Smooth muscle cell (in vitro differentiated cells): ENCODE data around the gene TTC3. TPM values are rescaled to one million over a fixed set of nuclear protein-coding genes. Genes with fewer than 3 reads are reported as not detected.
"Not testable (repeated sequence)": the region's sequence is repeated elsewhere in the genome, so short reads cannot be mapped to it uniquely, and the experiment has no call there.

Source experiments
- DNase-seq: peaks from one replicate; lab custom pipeline; 2025; ENCODE audit not compliant: unreplicated experiment; lab: John Stamatoyannopoulos, UW
- H2AFZ ChIP-seq: fragments of 200-600 bp; sonication (generic); 2 replicates; pipeline ENCODE4 v1.6.0; 2016; ENCODE audit warnings: antibody characterized with exemption, low read depth, mild to moderate bottlenecking
- H3F3A ChIP-seq: fragments of 200-600 bp; sonication (generic); 2 replicates; pipeline ENCODE4 v1.6.0; 2017; ENCODE audit warnings: antibody characterized with exemption, low read depth
- H3K27ac ChIP-seq: fragments of 200-600 bp; sonication (generic); 2 replicates; pipeline ENCODE4 v1.5.1; 2016; ENCODE audit warnings: low read depth, mild to moderate bottlenecking
- H3K27me3 ChIP-seq: fragments of 200-600 bp; sonication (generic); 2 replicates; pipeline ENCODE4 v1.6.1; 2016; ENCODE audit warnings: low read depth, mild to moderate bottlenecking
- H3K36me3 ChIP-seq: fragments of 200-600 bp; sonication (generic); 2 replicates; pipeline ENCODE4 v1.5.1; 2016; ENCODE audit warnings: low read depth
- H3K4me1 ChIP-seq: fragments of 200-600 bp; sonication (generic); 2 replicates; pipeline ENCODE4 v1.5.1; 2016; ENCODE audit warnings: low read depth
- H3K4me2 ChIP-seq: fragments of 200-600 bp; sonication (generic); 2 replicates; pipeline ENCODE4 v1.6.0; 2016; ENCODE audit warnings: mild to moderate bottlenecking
- H3K4me3 ChIP-seq: fragments of 200-600 bp; sonication (generic); 2 replicates; pipeline ENCODE4 v1.5.1; 2016; ENCODE audit warnings: mild to moderate bottlenecking
- H3K79me2 ChIP-seq: fragments of 200-600 bp; sonication (generic); 2 replicates; pipeline ENCODE4 v1.6.0; 2016; ENCODE audit warnings: low read depth, mild to moderate bottlenecking
- H3K9ac ChIP-seq: fragments of 200-600 bp; sonication (generic); 2 replicates; pipeline ENCODE4 v1.6.0; 2016; ENCODE audit warnings: low read depth
- H3K9me3 ChIP-seq: fragments of 200-600 bp; sonication (generic); replicated peaks from 2 replicates; pipeline ENCODE4 v1.5.1; 2016; ENCODE audit warnings: low read depth
- H4K20me1 ChIP-seq: fragments of 200-600 bp; sonication (generic); 2 replicates; pipeline ENCODE4 v1.6.0; 2016; ENCODE audit warnings: low read depth
- WGBS: methylation state at CpG from one replicate; pipeline ENCODE4 v1.1.7; 2016; ENCODE audit warnings: low lambda C conversion rate; 5-methylcytosine and 5-hydroxymethylcytosine counted together
- polyA plus RNA-seq: library from polyadenylated mRNA; unstranded; fragments of >200 nt; fragmentation: Nextera tagmentation; extraction: Ambion mirVana; gene quantifications from 2 replicates; pipeline ENCODE4 v1.2.1, GENCODE V29; 2016
- total RNA-seq: library from RNA; depleted of rRNA; stranded (reverse); fragments of >200 nt; gene quantifications from 2 replicates; pipeline ENCODE4 v1.2.3, GENCODE V29; 2014
- TF ChIP-seq, protein P1 (sequence below): fragments of 200-600 bp; sonication (generic); IDR thresholded peaks from 2 replicates; pipeline ENCODE4 v1.5.1; 2017; ENCODE audit warnings: borderline replicate concordance, mild to moderate bottlenecking, antibody characterized with exemption; ENCODE audit not compliant: insufficient read depth, poor library complexity, severe bottlenecking

TTC3 gene
- total and polyA plus RNA-seq, 2 experiments from 2014 or later: 193 to 224 TPM

DNA sequence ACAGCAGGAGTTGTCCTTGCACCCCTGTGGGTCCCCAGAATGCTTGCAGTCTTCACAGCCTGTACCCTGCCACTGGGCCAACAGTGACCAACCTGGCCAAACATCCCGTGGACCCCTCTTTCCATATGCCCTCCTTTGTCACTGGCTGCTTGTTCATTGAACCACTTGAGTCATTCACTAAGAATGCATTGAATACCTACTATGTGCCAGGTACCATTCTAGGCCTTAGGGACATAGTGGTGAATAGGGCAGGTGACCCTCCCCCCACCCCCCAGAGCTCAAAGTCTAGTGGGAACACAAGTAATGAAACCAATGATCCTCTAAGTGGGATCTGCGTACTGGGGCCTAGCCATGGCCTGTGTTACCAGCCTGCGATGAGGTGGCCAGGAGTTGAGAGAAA, 28.4 kb upstream of the TTC3 start:
- H3K36me3 ChIP-seq: no peaks in the 10 kb centered on the region
- H3F3A ChIP-seq: no peaks in the 10 kb centered on the region
- DNase-seq: no peak
- H3K4me2 ChIP-seq: no peak overlapping the region
- H3K4me3 ChIP-seq: no peak overlapping the region
- no peaks in the 10 kb centered on the region for H3K27me3 ChIP-seq
- TF ChIP-seq, protein P1, sequence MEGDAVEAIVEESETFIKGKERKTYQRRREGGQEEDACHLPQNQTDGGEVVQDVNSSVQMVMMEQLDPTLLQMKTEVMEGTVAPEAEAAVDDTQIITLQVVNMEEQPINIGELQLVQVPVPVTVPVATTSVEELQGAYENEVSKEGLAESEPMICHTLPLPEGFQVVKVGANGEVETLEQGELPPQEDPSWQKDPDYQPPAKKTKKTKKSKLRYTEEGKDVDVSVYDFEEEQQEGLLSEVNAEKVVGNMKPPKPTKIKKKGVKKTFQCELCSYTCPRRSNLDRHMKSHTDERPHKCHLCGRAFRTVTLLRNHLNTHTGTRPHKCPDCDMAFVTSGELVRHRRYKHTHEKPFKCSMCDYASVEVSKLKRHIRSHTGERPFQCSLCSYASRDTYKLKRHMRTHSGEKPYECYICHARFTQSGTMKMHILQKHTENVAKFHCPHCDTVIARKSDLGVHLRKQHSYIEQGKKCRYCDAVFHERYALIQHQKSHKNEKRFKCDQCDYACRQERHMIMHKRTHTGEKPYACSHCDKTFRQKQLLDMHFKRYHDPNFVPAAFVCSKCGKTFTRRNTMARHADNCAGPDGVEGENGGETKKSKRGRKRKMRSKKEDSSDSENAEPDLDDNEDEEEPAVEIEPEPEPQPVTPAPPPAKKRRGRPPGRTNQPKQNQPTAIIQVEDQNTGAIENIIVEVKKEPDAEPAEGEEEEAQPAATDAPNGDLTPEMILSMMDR: no peak
- H3K9me3 ChIP-seq: no peaks in the 10 kb centered on the region
- 100% methylated on average over 3 of the region's 3 CpGs for WGBS
- H3K27ac ChIP-seq: no peak overlapping the region
- no peaks in the 10 kb centered on the region for H3K79me2 ChIP-seq
- H3K4me1 ChIP-seq: peaks cover 4% of the 10 kb centered on the region
- H3K9ac ChIP-seq: no peak overlapping the region
- no peaks in the 10 kb centered on the region for H4K20me1 ChIP-seq
- no peak overlapping the region for H2AFZ ChIP-seq

DNA sequence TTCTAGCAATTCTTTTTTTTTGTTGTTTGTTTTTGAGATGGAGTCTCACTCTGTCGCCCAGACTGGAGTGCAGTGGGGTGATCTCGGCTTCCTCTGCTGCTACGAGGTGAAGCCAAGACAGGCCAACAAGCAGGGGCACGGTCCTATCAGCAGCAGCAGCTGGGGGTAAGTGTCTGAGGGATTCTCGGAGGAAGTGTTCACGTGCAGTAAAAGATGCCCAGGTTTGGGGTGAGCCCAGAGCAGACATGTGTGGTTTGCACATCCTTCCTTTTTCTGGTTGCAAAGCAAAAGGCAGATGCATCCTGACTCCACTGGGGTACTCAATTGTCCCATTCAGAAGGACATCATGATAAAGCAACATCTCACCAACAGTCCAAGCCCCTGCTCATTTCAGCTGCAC, 27.9 kb upstream of the TTC3 start:
- 94% methylated on average over 6 of the region's 6 CpGs for WGBS
- Histone ChIP-seq H3K36me3 (no peaks in the 10 kb centered on the region), H4K20me1 (no peaks in the 10 kb centered on the region), H3K9ac (no peak overlapping the region), H3K27ac (no peak overlapping the region), H3K4me1 (peaks cover 4% of the 10 kb centered on the region), H3K4me3 (no peak overlapping the region), H2AFZ (no peak overlapping the region), H3K4me2 (no peak overlapping the region), H3F3A (no peaks in the 10 kb centered on the region), H3K27me3 (no peaks in the 10 kb centered on the region), H3K9me3 (no peaks in the 10 kb centered on the region), H3K79me2 (no peaks in the 10 kb centered on the region)
- no peak for DNase-seq
- TF ChIP-seq, protein P1: no peak

DNA sequence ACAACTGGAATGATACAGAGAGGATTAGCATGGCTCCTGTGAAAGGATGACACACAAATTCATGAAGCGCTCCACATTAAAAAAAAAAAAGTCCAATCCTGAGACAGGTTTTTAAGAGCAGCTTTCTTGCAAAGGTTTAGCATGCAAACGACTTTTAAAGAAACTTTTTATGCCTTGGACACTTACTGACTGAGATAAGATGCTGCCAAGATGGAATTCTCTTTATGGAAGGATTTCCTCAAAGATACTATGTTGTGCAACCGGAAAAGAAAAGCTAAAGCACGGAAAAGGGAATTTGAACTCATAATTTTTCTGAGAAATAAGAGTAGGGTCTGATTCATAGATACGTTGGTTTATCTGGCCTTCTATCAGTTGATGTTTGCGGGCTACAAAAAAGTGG, 27.5 kb upstream of the TTC3 start:
- TF ChIP-seq, protein P1: no peak
- Histone ChIP-seq H3K9me3 (no peaks in the 10 kb centered on the region), H3K9ac (no peak overlapping the region), H3K4me3 (no peak overlapping the region), H3K4me2 (no peak overlapping the region), H3K4me1 (peaks cover 4% of the 10 kb centered on the region), H4K20me1 (no peaks in the 10 kb centered on the region), H3K27ac (no peak overlapping the region), H3K79me2 (no peaks in the 10 kb centered on the region), H3K36me3 (no peaks in the 10 kb centered on the region), H3F3A (no peaks in the 10 kb centered on the region), H3K27me3 (no peaks in the 10 kb centered on the region), H2AFZ (no peak overlapping the region)
- 70% methylated on average over 6 of the region's 6 CpGs for WGBS
- no peak for DNase-seq

DNA sequence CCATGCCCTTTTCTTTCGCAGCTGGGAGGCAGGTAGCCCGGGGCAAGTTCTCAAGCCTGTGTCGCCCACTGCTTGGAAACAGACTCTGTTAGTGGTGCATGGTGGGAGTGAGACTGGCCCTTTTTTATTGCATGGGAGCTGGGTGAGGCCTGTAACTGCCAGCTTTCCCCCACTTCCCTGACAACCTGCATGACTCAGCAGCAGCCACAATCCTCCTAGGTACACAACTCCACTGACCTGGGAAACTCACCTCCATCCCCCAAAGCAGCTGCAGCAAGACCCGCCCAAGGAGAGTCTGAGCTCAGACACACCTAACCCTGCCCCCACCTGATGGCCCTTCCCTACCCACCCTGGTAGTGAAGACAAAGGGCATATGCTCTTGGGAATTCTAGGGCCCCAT, 26.0 kb upstream of the TTC3 start:
- no peak for DNase-seq
- Histone ChIP-seq H3K4me1 (no peaks in the 10 kb centered on the region), H3K4me2 (no peak overlapping the region), H4K20me1 (no peaks in the 10 kb centered on the region), H3K4me3 (no peak overlapping the region), H3K27ac (no peak overlapping the region), H3K9me3 (no peaks in the 10 kb centered on the region), H3F3A (no peaks in the 10 kb centered on the region), H3K9ac (no peak overlapping the region), H3K27me3 (no peaks in the 10 kb centered on the region), H3K36me3 (no peaks in the 10 kb centered on the region), H3K79me2 (no peaks in the 10 kb centered on the region), H2AFZ (no peak overlapping the region)
- TF ChIP-seq, protein P1: no peak
- WGBS: 66% methylated on average over 4 of the region's 4 CpGs

DNA sequence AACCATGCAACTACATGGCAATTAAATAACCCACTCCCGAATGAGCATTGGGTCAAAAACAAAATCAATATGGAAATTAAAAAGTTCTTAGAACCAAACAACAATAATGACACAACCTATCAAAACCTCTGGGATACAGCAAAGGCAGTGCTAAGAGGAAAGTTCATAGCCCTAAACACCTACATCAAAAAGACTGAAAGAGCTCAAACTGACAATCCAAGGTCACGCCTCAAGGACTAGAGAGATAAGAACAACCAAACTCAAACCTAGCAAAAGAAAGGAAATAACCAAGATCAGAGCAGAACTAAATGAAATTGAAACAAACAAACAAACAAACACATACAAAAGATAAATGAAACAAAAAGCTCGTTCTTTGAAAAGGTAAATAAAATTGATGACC, 23.3 kb upstream of the TTC3 start:
- H3K27me3 ChIP-seq, H3K4me3 ChIP-seq, H3K9me3 ChIP-seq, H3K36me3 ChIP-seq, DNase-seq, H2AFZ ChIP-seq, H3K4me1 ChIP-seq, H3F3A ChIP-seq, H3K79me2 ChIP-seq, H3K9ac ChIP-seq, H3K4me2 ChIP-seq, H4K20me1 ChIP-seq, H3K27ac ChIP-seq: not testable (repeated sequence)
- 89% methylated on average over 3 of the region's 3 CpGs for WGBS
